Heart right ventricle (tissue), 16 donors: Measurements from ENCODE around the gene ACKR1. TPM values are rescaled to one million over a fixed set of nuclear protein-coding genes. Genes with fewer than 3 reads are reported as not detected.

Source experiments
- ATAC-seq, 8 donors: fragments of 200-7000 bp; cut with Tn5 transposase; one replicate each; pipeline ENCODE4 v1.9.1; 2020; ENCODE audit warnings: mild to moderate bottlenecking in 8 of 8, moderate library complexity in 8 of 8, moderate number of reproducible peaks in 1 of 8
- DNase-seq, 2 donors: peaks; one replicate each; pipeline ENCODE4 v3.0.0-alpha.2; 2020
- H3K27ac ChIP-seq, 10 donors: fragments of 200-600 bp; sonication (generic) in 2 of 10; one replicate each; pipeline versions ENCODE4 v1.5.0 to v1.8.0; 2020 to 2022; ENCODE audit warnings: mild to moderate bottlenecking in 3 of 10
- H3K27me3 ChIP-seq, 7 donors: fragments of 200-600 bp; one replicate each; pipeline ENCODE4 v1.8.0; 2021 to 2022; ENCODE audit warnings: mild to moderate bottlenecking in 2 of 7
- H3K36me3 ChIP-seq, 9 donors: fragments of 200-600 bp; sonication (generic) in 1 of 9; one replicate each; pipeline versions ENCODE4 v1.5.0 to v1.8.0; 2020 to 2022; ENCODE audit warnings: mild to moderate bottlenecking in 2 of 9
- H3K4me1 ChIP-seq, 9 donors: fragments of 200-600 bp; sonication (generic) in 1 of 9; one replicate each; pipeline versions ENCODE4 v1.5.0 to v1.8.0; 2020 to 2022; ENCODE audit warnings: mild to moderate bottlenecking in 4 of 9
- H3K4me3 ChIP-seq, 10 donors: fragments of 200-600 bp; sonication (generic) in 2 of 10; one replicate each; pipeline versions ENCODE4 v1.5.0 to v1.8.0; 2020 to 2022; ENCODE audit warnings: mild to moderate bottlenecking in 7 of 10, moderate library complexity in 2 of 10
- H3K9me3 ChIP-seq, 11 donors: fragments of 200-600 bp in 10 of 11; sonication (generic) in 2 of 11; one replicate each; pipeline versions ENCODE4 v1.5.0 to v1.8.0; 2013 to 2022; ENCODE audit warnings: mild to moderate bottlenecking in 2 of 11, control low read depth in 1 of 11, moderate library complexity in 1 of 11
- WGBS, 2 donors: extraction: QIAGEN DNeasy Blood & Tissue Kit; methylation state at CpG; one replicate each; pipeline ENCODE4 v1.1.7; 2013; ENCODE audit warnings: inconsistent platforms in 1 of 2; 5-methylcytosine and 5-hydroxymethylcytosine counted together
- intact Hi-C, 10 donors: fragments of 100-400 bp; cut with DNase I; formaldehyde crosslinking; loops; one replicate each; pipeline versions ENCODE4 v1.11.1 to v1.14.2; 2022
- polyA plus RNA-seq, 2 donors: library from polyadenylated mRNA; stranded (reverse); fragments of 200-250 nt; gene quantifications; one replicate each; pipeline ENCODE4 v1.2.3, GENCODE V29; 2013
- total RNA-seq, 10 donors: library from RNA; stranded (reverse); fragmentation: NEBNext Ultra II Directional in 3 of 10; extraction: Animal tissue kit (Norgen Biotek cat#: 25700) in 3 of 10; gene quantifications; one replicate each; pipeline versions ENCODE4 v1.2.1 to v1.2.4, GENCODE V29; 2021 to 2023
- TF ChIP-seq, protein P1 (sequence below), 9 donors: fragments of 200-600 bp; sonication (generic) in 2 of 9; IDR thresholded peaks; one replicate each; pipeline versions ENCODE4 v1.5.0 to v1.8.0; 2021 to 2022; ENCODE audit warnings: antibody characterized with exemption in 9 of 9, mild to moderate bottlenecking in 5 of 9, moderate library complexity in 1 of 9
- donor health status: Arrhythmogenic right ventricular cardiomyopathy.
- donor health status: ischemic (EF 13 %, LVEDD 7.1; RV severe dilation, severe dysfunction).
- donor health status: healthy with polysubstance abuse.
- donor health status: DM: no; HTN: yes; CAD: no.
- donor health status: DM: no; HTN: no; CAD: no.
- donor health status: ischemic (EF 25% LVEDD 6.9; RV normal size, moderate dysfunction).
- donor health status: ischemic (EF 25% LVEDD 5.7; RV mildly dilated, moderate dysfunction).
- donor health status: healthy.
- donor health status: DM: yes; HTN: yes; CAD: no.
- donor health status: Ischemic cardiomyopathy.
- donor health status: ischemic (EF 35%, LVEDD 5.7; RV mildly dilated, moderate dysfunction).
- donor health status: nonischemic (EF 11% LVEDD 7.7; RV severe dilation, severe dysfunction).
- donor health status: DM: yes; HTN: yes; CAD: no.
- donor health status: PGD.
- donor health status: ischemic (EF 29% LVEDD 5.4; RV normal size, mild dysfunction).
- donor health status: nonischemic (EF 23%, LVEDD 6.1; RV moderate dilation, normal function).

The ACKR1 gene
- total and polyA plus RNA-seq, 12 donors, result 5.0 to 45.6 (median 12.0) TPM

DNA sequence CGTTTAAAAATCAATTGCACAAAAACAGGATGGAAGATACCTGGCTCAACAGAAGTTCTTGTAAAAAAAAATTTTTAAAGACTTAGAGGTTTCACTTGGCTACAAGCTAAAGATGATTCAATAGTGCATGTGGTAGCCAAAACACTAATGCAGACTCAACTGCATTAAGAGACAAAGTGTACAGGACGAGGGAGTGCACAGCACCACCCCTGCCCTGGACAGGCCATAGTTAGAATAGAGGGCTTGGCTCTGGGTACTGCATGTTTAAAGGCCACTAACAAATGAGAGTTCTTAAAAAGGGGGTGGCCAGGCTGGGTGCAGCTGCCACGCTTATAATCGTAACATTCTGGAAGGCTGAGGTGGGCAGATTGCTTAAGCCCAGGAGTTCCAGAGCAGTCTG, 7.9 kb downstream of the ACKR1 start:
- Histone ChIP-seq H3K27ac (no peak overlapping the region), H3K36me3 (no peaks in the 10 kb centered on the region), H3K4me1 (peaks cover 0 to 14% (median 8%) of the 10 kb centered on the region in 9 donors), H3K4me3 (no peak overlapping the region), H3K27me3 (peaks cover 0 to 74% (median 45%) of the 10 kb centered on the region in 7 donors), H3K9me3 (no peaks in the 10 kb centered on the region)
- ATAC-seq, result no peak
- TF ChIP-seq, protein P1, sequence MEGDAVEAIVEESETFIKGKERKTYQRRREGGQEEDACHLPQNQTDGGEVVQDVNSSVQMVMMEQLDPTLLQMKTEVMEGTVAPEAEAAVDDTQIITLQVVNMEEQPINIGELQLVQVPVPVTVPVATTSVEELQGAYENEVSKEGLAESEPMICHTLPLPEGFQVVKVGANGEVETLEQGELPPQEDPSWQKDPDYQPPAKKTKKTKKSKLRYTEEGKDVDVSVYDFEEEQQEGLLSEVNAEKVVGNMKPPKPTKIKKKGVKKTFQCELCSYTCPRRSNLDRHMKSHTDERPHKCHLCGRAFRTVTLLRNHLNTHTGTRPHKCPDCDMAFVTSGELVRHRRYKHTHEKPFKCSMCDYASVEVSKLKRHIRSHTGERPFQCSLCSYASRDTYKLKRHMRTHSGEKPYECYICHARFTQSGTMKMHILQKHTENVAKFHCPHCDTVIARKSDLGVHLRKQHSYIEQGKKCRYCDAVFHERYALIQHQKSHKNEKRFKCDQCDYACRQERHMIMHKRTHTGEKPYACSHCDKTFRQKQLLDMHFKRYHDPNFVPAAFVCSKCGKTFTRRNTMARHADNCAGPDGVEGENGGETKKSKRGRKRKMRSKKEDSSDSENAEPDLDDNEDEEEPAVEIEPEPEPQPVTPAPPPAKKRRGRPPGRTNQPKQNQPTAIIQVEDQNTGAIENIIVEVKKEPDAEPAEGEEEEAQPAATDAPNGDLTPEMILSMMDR (IDR thresholded peaks at IDR 0.05), result no peak
- DNase-seq, result no peak
- WGBS, 2 donors, result 71 to 79% methylated on average over 4 of the region's 4 CpGs
- intact Hi-C loops, result loop anchor here in 7 of 10 donors (2.0 to 10.0 kb wide), 6 partner anchors 50 to 682 kb away; no protein-coding TSS in a partner anchor

DNA sequence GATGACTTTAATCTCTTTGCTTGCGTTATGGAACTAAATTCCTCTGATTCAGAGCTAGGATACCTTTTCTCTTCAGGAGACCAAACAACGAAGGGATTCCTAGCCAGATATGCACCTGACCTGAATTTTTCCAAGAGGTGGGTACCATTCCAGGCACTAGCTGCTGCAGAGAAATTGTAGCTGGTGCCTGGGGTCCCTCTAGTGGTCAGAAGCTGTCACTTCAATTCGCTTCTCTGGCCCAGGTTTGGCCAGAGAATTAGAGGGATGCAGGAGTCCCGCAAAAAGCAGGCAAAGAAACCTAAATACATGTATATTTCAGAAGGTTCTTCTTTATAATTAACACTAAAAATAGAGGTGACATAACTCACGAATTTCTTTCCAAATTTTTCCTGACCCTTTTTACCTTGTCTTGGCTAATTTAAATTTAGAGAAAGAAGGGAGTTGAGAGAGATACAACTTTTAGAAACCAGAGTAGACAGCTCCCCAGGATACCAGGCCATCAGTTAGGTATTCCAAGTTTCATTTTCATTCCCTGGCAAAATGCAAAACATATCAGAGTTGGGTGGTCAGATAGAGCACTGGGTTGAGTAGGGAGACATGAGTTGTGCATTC, 9.6 kb downstream of the ACKR1 start:
- H3K27ac ChIP-seq, result no peak overlapping the region
- peaks cover 0 to 14% (median 8%) of the 10 kb centered on the region in 9 donors for H3K4me1 ChIP-seq
- no peaks in the 10 kb centered on the region for H3K9me3 ChIP-seq
- no peaks in the 10 kb centered on the region for H3K36me3 ChIP-seq
- ATAC-seq, result peak in 1 of 8 donors; percentile 69
- intact Hi-C loops, result loop anchor here in 9 of 10 donors (1.0 to 10.0 kb wide), 8 partner anchors 52 to 681 kb away; no protein-coding TSS in a partner anchor
- H3K27me3 ChIP-seq, result peaks cover 0 to 65% (median 34%) of the 10 kb centered on the region in 7 donors
- TF ChIP-seq, protein P1 (IDR thresholded peaks at IDR 0.05), result peak; percentile 78 to 95 (median 89)
- peak in 1 of 2 donors; percentile 22 for DNase-seq
- 4 to 6% methylated on average over 5 of the region's 5 CpGs for WGBS, 2 donors
- H3K4me3 ChIP-seq, result no peak overlapping the region

GRCh38 chr1:159218649-159219636, 14.3 kb downstream of the ACKR1 start:
- WGBS, 2 donors, result 51 to 57% methylated on average over 14 of the region's 14 CpGs
- TF ChIP-seq, protein P1 (IDR thresholded peaks at IDR 0.05), result no peak
- H3K4me3 ChIP-seq, result no peak overlapping the region
- ATAC-seq (no peak), DNase-seq (no peak)
- no peaks in the 10 kb centered on the region for H3K4me1 ChIP-seq
- no peak overlapping the region for H3K27ac ChIP-seq
- H3K36me3 ChIP-seq, result no peaks in the 10 kb centered on the region
- peaks cover 0 to 34% (median 7%) of the 10 kb centered on the region in 7 donors for H3K27me3 ChIP-seq
- no peaks in the 10 kb centered on the region for H3K9me3 ChIP-seq
- intact Hi-C loops, result loop anchor here in 3 of 10 donors (10.0 kb wide), 3 partner anchors 576 to 676 kb away; no protein-coding TSS in a partner anchor
